ENCODE measurements around the gene PNMA6F.
"Not testable (repeated sequence)": the region's sequence is repeated elsewhere in the genome, so short reads cannot be mapped to it uniquely, and the experiment has no call there.

The PNMA6F gene

GRCh38 chrX:153334654-153335295 lies 13.2 kb upstream of the PNMA6F start:
- no peak for DNase-seq

- peak; percentile 69 to 73 for DNase-seq
These were observed 12.5 kb upstream of the PNMA6F start, which contains the start of gene ZNF275 for GRCh38 chrX:153333821-153334653. Gene ZNF275 (plus strand): TSS chrX:153334153. CDS start chrX:153336680, 2,527 bp downstream.

GRCh38 chrX:153333266-153333665 lies 11.7 kb upstream of the PNMA6F start:
- DNase-seq, result no peak

GRCh38 chrX:153327561-153327960 lies 6.0 kb upstream of the PNMA6F start:
- DNase-seq, result no peak

GRCh38 chrX:153320555-153321184 lies 897 bp downstream of the PNMA6F start:
- no peak for DNase-seq

- not testable (repeated sequence) for DNase-seq
These were observed 1.5 kb downstream of the PNMA6F start for GRCh38 chrX:153320047-153320443.

- no peak for DNase-seq
These were observed 2.1 kb downstream of the PNMA6F start for GRCh38 chrX:153319295-153320046.

- DNase-seq, result no peak
These were observed 2.8 kb downstream of the PNMA6F start for GRCh38 chrX:153318811-153319210.

GRCh38 chrX:153317996-153318722 lies 3.4 kb downstream of the PNMA6F start:
- DNase-seq, result no peak

GRCh38 chrX:153317306-153317705 lies 4.3 kb downstream of the PNMA6F start:
- no peak for DNase-seq

GRCh38 chrX:153312842-153313241 lies 8.7 kb downstream of the PNMA6F start:
- DNase-seq, result no peak

- DNase-seq, result no peak
These were observed 9.5 kb downstream of the PNMA6F start for GRCh38 chrX:153312041-153312440.

- no peak for DNase-seq
These were observed 10.7 kb downstream of the PNMA6F start for GRCh38 chrX:153310901-153311300.

- no peak for DNase-seq
These were observed 14.0 kb downstream of the PNMA6F start for GRCh38 chrX:153307276-153308178.

GRCh38 chrX:153306527-153307115 lies 14.9 kb downstream of the PNMA6F start:
- no peak for DNase-seq

- no peak for DNase-seq
These were observed 15.6 kb downstream of the PNMA6F start for GRCh38 chrX:153305972-153306371.

- DNase-seq, result no peak
These were observed 16.4 kb downstream of the PNMA6F start for GRCh38 chrX:153304988-153305736.

GRCh38 chrX:153303276-153304262 lies 18.0 kb downstream of the PNMA6F start:
- no peak for DNase-seq

GRCh38 chrX:153302796-153303195 lies 18.8 kb downstream of the PNMA6F start:
- DNase-seq, result no peak
